Left kidney (tissue), 8 donors: ENCODE results near the gene LRP10. TPM values are rescaled to one million over a fixed set of nuclear protein-coding genes. Genes with fewer than 3 reads are reported as not detected.
"Not testable (repeated sequence)": the region's sequence is repeated elsewhere in the genome, so short reads cannot be mapped to it uniquely, and the experiment has no call there.

Experiments used
- DNase-seq: peaks from one replicate; pipeline ENCODE4 v3.0.0-alpha.2; 2013
- long read RNA-seq, 8 donors: transcript quantifications; one replicate each; lab custom pipeline, GENCODE V29; 2026
- polyA plus RNA-seq: library from polyadenylated mRNA; unstranded; fragments of 120-200 nt; gene quantifications from one replicate; pipeline ENCODE4 v1.2.1, GENCODE V29; 2013; ENCODE audit not compliant: insufficient read length

The LRP10 gene, protein sequence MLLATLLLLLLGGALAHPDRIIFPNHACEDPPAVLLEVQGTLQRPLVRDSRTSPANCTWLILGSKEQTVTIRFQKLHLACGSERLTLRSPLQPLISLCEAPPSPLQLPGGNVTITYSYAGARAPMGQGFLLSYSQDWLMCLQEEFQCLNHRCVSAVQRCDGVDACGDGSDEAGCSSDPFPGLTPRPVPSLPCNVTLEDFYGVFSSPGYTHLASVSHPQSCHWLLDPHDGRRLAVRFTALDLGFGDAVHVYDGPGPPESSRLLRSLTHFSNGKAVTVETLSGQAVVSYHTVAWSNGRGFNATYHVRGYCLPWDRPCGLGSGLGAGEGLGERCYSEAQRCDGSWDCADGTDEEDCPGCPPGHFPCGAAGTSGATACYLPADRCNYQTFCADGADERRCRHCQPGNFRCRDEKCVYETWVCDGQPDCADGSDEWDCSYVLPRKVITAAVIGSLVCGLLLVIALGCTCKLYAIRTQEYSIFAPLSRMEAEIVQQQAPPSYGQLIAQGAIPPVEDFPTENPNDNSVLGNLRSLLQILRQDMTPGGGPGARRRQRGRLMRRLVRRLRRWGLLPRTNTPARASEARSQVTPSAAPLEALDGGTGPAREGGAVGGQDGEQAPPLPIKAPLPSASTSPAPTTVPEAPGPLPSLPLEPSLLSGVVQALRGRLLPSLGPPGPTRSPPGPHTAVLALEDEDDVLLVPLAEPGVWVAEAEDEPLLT
- 74.8 TPM for polyA plus RNA-seq
- long read RNA-seq, donor 1, full-length matches to known transcripts, result 24 of 76 reads
- long read RNA-seq, donor 1, partial matches to known transcripts, result 52 of 76 reads
- long read RNA-seq, donor 1, other reads (novel, unspliced or antisense), result 0 of 76 reads
- long read RNA-seq, donor 2, full-length matches to known transcripts, result 12 of 20 reads
- long read RNA-seq, donor 2, partial matches to known transcripts, result 8 of 20 reads
- long read RNA-seq, donor 2, other reads (novel, unspliced or antisense), result 0 of 20 reads
- long read RNA-seq, donor 3, full-length matches to known transcripts, result 11 of 58 reads
- long read RNA-seq, donor 3, partial matches to known transcripts, result 47 of 58 reads
- long read RNA-seq, donor 3, other reads (novel, unspliced or antisense), result 0 of 58 reads
- long read RNA-seq, donor 4, result 0 reads
- long read RNA-seq, donor 5, full-length matches to known transcripts, result 18 of 18 reads
- long read RNA-seq, donor 5, partial matches to known transcripts, result 0 of 18 reads
- long read RNA-seq, donor 5, other reads (novel, unspliced or antisense), result 0 of 18 reads
- long read RNA-seq, donor 6, full-length matches to known transcripts, result 12 of 43 reads
- long read RNA-seq, donor 6, partial matches to known transcripts, result 31 of 43 reads
- long read RNA-seq, donor 6, other reads (novel, unspliced or antisense), result 0 of 43 reads
- long read RNA-seq, donor 7, full-length matches to known transcripts, result 19 of 95 reads
- long read RNA-seq, donor 7, partial matches to known transcripts, result 76 of 95 reads
- long read RNA-seq, donor 7, other reads (novel, unspliced or antisense), result 0 of 95 reads
- long read RNA-seq, donor 8, full-length matches to known transcripts, result 7 of 7 reads
- long read RNA-seq, donor 8, partial matches to known transcripts, result 0 of 7 reads
- long read RNA-seq, donor 8, other reads (novel, unspliced or antisense), result 0 of 7 reads

GRCh38 chr14:22871224-22872032 lies at the start of gene LRP10:
TSS of gene LRP10 (plus strand) at chr14:22871740. CDS start at chr14:22872304, 564 bp downstream.
- peak; percentile 91 for DNase-seq

GRCh38 chr14:22822016-22822570 lies 49.4 kb upstream of the LRP10 start:
- DNase-seq, result no peak

- DNase-seq, result peak; percentile 87
Observed at GRCh38 chr14:22822571-22823098, 48.9 kb upstream of the LRP10 start.

DNA sequence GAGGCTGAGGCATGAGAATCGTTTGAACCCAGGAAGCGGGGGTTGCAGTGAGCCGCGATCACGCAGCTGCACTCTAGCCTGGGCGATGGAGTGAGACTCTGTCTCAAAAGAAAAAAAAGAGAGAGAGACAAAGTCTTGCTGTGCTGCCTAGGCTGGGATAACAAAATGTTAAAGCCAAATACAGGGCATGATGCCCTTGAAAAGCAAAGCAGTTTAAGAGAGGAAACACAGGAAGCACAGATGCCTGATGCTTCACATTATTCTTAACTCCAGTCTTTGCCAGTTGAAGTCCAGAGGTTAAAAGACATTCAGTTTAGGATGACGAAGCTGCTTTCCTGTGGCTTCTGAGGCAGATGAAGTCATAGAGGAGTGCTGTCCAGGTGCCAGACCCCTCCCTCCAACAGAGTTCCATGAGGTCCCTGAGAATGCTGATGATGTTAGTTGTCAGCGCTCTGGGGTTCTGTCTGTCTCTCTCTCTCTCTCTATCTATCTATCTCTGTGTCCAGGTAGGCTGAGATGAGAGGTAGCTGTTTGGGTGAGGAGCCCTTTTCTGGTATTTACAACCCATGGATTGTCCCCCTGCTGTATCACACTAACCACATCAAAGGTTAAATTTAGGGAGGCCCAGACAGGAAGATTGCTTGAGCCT lies 46.7 kb upstream of the LRP10 start:
- no peak for DNase-seq

GRCh38 chr14:22829076-22829660 lies 42.4 kb upstream of the LRP10 start:
- not testable (repeated sequence) for DNase-seq

GRCh38 chr14:22829661-22830442 lies 41.7 kb upstream of the LRP10 start, which contains the start of gene MRPL52:
TSS of gene MRPL52 (plus strand) at chr14:22829887. CDS start at chr14:22829913, 26 bp downstream.
- peak; percentile 89 for DNase-seq

GRCh38 chr14:22830443-22831010 lies 41.0 kb upstream of the LRP10 start:
- DNase-seq, result no peak

GRCh38 chr14:22835505-22835904 lies 36.0 kb upstream of the LRP10 start:
- DNase-seq, result no peak

GRCh38 chr14:22836301-22837113 lies 35.0 kb upstream of the LRP10 start, which contains the start of gene MMP14:
TSS of gene MMP14 (plus strand) at chr14:22836585. CDS start at chr14:22836818, 233 bp downstream.
- DNase-seq, result peak; percentile 79

- DNase-seq, result peak; percentile 66
Observed at GRCh38 chr14:22837114-22837749, 34.3 kb upstream of the LRP10 start.

- peak; percentile 47 for DNase-seq
Observed at GRCh38 chr14:22837750-22838538, 33.6 kb upstream of the LRP10 start.

GRCh38 chr14:22838631-22839041 lies 32.9 kb upstream of the LRP10 start:
- no peak for DNase-seq

- no peak for DNase-seq
Observed at GRCh38 chr14:22839159-22839779, 32.3 kb upstream of the LRP10 start.

DNA sequence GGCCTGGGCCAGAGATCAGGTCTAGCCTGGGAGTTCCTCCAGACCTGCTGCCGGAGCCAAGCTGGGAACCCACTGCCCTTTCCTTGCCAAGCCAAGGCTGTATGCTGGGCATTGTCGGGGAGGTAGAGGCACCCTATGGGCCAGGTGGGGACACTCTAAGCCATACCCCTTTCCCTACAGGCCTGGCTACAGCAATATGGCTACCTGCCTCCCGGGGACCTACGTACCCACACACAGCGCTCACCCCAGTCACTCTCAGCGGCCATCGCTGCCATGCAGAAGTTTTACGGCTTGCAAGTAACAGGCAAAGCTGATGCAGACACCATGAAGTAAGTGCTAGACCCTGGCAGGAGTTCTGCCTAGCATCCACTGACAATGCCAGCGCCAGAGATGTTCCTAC lies 30.2 kb upstream of the LRP10 start:
- DNase-seq, result no peak

GRCh38 chr14:22841769-22842168 lies 29.8 kb upstream of the LRP10 start:
- no peak for DNase-seq
